VCaP (cell line): ENCODE data around the gene NEK9.

Experiments used
- H3K27ac ChIP-seq: fragments of 450-650 bp; 2 replicates; pipeline ENCODE4 v1.5.1; 2017
- TF ChIP-seq, protein P1 (sequence below): fragments of 450-650 bp; conservative IDR thresholded peaks from 2 replicates; pipeline ENCODE4 v1.5.1; 2017; ENCODE audit warnings: mild to moderate bottlenecking, moderate library complexity

NEK9 gene

DNA sequence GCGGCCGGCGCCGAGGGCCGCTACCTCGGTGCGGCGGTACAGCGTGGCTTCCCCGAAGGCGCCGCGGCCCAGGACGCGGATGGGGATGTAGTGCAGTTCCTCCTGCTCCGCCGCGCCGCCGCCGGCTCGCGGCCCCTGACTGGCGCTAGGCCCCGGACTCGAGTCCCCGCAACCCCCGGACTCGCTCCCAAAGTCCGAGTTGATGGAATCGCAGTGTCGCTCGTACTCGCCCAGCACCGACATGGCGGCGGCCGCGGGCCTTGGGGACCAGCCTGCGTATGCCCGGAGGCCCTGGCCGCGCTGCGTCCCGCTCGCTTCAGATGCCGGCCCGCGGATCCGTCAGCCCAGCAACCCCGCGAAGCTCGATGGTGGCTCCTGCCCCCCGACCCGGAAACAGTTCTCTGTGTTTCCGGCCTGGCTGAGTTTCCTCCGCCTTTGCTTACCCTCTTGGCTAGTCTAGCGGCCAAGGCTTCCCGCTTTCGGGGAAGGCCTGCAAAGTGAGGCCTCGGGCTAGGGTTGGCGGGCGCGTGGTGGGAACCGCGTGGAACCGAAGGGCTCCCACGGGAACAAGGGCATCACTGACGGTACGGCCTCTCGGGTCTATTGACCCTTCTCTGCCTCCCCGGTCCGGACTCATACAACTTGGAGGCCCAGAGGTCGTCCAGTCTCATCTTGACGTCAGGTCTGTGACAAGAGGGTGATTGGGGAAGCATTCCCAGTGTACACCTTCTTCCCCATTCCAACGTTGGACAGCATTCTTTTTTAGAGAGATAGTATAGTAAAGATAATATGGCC lies at the start of gene NEK9:
NEK9 (minus strand) TSS at position 370 of the 795 bp plus-strand sequence; CDS start at position 243, 127 bp downstream.
- peak within 1 kb of the TSS; percentile 89 for H3K27ac ChIP-seq
- TF ChIP-seq, protein P1, sequence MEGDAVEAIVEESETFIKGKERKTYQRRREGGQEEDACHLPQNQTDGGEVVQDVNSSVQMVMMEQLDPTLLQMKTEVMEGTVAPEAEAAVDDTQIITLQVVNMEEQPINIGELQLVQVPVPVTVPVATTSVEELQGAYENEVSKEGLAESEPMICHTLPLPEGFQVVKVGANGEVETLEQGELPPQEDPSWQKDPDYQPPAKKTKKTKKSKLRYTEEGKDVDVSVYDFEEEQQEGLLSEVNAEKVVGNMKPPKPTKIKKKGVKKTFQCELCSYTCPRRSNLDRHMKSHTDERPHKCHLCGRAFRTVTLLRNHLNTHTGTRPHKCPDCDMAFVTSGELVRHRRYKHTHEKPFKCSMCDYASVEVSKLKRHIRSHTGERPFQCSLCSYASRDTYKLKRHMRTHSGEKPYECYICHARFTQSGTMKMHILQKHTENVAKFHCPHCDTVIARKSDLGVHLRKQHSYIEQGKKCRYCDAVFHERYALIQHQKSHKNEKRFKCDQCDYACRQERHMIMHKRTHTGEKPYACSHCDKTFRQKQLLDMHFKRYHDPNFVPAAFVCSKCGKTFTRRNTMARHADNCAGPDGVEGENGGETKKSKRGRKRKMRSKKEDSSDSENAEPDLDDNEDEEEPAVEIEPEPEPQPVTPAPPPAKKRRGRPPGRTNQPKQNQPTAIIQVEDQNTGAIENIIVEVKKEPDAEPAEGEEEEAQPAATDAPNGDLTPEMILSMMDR = no peak

DNA sequence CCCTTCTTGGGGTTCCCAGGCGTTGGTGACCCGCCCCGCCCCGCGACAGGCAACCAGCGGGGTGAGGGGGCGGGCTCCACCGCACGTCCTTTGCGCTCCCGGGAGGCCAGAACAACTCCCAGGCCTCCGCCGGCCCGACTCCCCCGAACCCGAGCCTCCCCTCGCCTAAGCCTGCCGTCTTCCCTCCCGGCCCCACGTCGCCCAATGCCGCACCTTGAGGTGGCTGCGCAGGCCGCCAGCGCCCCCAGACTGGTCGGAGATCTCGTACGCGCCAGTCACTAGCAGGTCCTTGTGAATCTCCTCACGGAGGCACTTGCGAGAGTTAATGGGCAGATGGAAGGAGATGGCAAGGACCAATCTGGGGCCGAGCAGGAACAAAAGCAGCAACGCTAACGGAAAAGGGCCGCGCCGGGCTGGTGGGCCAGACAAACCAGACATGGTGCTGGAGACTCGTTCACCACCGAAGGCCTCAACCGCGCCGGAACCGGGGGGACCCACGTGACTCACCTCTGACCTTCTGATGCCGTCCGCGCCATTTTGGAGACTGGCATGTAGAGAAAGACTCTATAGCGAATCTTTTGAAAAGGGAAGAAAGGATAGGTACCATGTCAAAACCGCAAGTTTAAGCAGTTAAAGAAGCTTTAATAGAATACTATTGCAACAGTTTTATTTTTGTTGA lies 49.4 kb upstream of the NEK9 start, which contains the start of gene TMED10:
TMED10 (minus strand) TSS at position 471 of the 679 bp plus-strand sequence; CDS start at position 438, 33 bp downstream.
- peak within 1 kb of the TSS; percentile 95 for H3K27ac ChIP-seq
- TF ChIP-seq, protein P1 = no peak

DNA sequence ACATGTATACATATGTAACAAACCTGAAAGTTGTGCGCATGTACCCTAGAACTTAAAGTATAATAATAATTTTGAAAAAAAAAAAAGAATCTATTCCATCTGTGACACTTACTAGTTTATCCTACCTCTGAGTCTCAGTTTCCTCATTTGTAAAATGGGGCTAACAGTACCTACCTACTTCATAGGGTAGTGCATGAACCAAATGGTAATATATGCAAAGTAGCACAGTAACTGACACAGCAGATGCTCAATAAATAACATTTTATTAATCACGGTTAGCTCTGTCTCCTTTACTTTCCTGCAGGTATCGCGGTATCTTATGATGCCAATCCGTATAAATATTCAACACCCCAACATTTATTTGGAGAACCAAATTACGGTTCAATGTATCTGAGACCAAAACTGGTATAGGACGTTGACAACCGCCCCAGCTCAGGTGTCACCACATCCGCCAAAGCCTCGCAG lies 48.9 kb upstream of the NEK9 start:
- H3K27ac ChIP-seq = peak overlapping the region; percentile 95
- TF ChIP-seq, protein P1 = no peak

DNA sequence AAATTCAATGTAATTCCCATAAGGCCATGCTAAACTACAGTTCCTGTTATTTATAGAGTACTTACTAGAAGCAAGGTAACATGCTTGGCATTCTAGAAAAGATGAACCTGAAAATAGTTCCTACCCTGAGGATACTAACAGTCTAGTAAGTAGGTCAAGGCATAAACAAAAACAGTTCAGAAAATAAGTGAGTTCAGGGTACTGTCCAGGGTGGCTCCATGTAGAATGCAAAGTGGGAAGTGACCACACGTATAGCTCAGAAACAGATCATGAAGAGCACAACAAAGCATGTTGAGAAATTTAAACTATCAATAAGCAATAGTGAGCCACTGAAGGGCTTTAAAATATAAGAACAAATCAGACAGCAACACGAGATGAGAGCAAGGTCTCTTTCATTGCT lies 47.2 kb upstream of the NEK9 start:
- TF ChIP-seq, protein P1 = no peak
- no peak overlapping the region for H3K27ac ChIP-seq

DNA sequence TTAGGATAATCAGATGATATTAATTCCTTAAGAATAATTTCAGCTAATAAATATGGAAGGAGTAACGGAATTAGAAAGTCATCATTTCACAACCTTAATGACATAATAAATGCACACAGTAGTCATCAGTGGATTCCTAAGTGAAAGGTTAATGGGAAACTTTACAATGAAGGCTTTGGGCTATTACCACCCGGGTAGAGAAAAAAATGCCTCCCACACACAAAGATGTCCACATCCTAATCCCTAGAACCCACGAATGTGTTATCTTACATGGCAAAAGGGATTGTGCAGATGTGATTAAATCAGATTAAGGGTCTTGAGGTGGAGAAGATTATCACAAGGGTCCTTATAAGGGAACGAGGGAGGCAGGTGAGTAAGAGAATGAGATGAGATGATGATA lies 43.9 kb upstream of the NEK9 start:
- H3K27ac ChIP-seq = no peak overlapping the region
- TF ChIP-seq, protein P1 = no peak

DNA sequence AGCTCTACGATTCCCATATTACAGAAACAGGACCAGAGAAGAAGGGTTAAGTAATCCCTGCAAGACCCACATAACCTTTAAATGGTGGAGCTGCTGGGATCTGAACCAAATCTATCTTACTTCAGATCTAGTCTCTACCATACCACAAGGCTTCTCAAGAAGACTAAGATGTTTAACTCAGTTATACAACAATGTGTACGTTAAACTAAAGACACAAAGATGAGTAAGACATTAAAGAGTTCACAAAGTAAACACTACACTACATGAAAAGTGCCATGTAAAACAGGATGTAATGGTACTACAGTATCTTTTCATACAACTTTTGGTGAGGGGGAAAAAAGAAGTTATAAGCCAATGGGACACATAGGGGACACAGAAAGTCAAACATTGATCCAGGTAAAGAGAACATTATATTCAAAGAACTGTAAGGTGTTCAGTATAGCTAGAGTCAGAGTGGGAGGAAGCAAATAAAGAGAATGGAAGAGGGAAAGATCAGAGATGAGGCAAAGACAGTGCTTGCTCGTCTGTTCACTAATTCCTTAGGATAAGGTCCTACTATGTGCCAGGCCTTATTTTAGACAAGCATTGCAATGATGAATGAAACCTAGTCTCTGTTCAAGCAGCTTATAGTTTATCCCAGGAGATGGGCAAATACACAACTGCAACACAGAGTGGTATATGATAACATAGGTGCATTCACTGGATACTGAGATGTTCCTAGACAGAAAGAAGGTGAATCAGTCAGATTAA lies 41.9 kb upstream of the NEK9 start:
- no peak overlapping the region for H3K27ac ChIP-seq
- TF ChIP-seq, protein P1 = no peak

DNA sequence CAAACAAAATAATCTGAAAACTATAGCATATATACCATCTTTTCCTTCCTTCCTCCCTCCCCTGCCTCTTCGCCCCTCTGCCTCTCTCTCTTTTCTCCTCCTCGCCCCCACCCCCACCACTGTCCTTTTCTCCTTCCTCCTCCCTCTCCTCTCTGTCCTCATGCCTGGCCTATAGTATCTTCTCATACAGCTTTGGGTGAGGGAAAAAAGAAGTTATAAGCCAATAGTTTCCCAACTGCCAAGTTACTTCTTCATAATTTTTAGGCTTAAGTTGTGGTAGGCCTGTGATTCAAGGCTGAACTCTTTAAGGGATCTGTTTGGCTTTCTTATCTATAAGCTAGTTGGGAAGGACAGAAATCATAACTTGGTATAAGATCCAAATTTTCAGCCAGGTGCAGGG lies 40.5 kb upstream of the NEK9 start:
- TF ChIP-seq, protein P1 = no peak
- no peak overlapping the region for H3K27ac ChIP-seq
